HG02588 (cell line): ENCODE data around the gene CDC42EP1.
"Not testable (repeated sequence)": the region's sequence is repeated elsewhere in the genome, so short reads cannot be mapped to it uniquely, and the experiment has no call there.

Experiments
- ATAC-seq: cut with Tn5 transposase; IDR thresholded peaks from one replicate; pipeline ENCODE4 v1.9.1; 2021; ENCODE audit warnings: mild to moderate bottlenecking, moderate library complexity; ENCODE audit not compliant: unreplicated experiment

Gene CDC42EP1

DNA sequence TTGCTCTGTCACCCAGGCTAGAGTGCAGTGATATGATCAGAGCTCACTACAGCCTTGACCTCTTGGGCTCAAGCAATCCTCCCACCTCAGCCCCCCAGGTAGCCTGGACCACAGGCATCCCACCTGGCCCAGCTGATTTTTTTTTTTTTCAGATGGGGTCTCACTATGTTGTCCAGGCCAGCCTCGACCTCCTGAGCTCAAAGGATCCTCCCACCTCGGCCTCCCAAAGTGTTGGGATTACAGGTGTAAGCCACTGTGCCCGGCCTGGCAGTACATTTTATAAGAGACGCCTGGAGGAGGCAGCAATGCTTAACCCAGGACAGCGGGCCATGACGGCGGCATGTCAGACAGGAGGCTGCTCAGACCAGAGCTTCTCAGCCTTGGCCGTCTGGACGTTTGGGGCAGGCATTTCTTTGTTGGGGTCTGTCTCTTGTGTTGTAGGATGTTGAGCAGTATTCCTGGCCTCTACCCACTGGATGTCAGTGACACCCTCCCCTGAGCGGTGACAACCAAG lies 15.3 kb downstream of the CDC42EP1 start:
- no peak for ATAC-seq

- ATAC-seq = no peak
Observed at GRCh38 chr22:37578002-37578401, 17.7 kb downstream of the CDC42EP1 start.

GRCh38 chr22:37581504-37581903 lies 21.2 kb downstream of the CDC42EP1 start:
- ATAC-seq = no peak

- no peak for ATAC-seq
Observed at GRCh38 chr22:37582526-37582925, 22.2 kb downstream of the CDC42EP1 start.

- no peak for ATAC-seq
Observed at GRCh38 chr22:37588546-37589215, 28.4 kb downstream of the CDC42EP1 start.

DNA sequence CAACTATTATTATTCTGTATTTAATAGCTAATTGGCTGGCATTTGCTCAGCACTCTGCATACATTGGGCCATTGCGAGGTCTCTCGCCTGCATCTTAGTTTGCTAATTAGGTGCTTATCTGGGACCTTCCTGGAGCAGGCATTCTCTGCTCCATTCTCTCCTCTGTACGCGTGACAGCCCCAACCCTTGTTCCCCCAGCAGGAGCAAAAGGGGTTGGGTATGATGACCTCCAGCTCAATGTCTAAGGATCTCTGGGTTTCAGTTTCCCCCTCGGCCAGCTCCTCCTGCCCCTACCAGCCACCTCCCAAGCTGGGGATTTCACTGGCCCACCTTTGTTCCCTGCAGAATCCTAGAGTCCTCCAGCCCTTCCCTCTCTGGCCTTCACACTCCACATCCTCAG lies 29.4 kb downstream of the CDC42EP1 start:
- ATAC-seq = no peak

- ATAC-seq = not testable (repeated sequence)
Observed at GRCh38 chr22:37591081-37591480, 30.8 kb downstream of the CDC42EP1 start.

- no peak for ATAC-seq
Observed at GRCh38 chr22:37591823-37592404, 31.6 kb downstream of the CDC42EP1 start.

GRCh38 chr22:37594237-37594636 lies 34.0 kb downstream of the CDC42EP1 start:
- no peak for ATAC-seq

DNA sequence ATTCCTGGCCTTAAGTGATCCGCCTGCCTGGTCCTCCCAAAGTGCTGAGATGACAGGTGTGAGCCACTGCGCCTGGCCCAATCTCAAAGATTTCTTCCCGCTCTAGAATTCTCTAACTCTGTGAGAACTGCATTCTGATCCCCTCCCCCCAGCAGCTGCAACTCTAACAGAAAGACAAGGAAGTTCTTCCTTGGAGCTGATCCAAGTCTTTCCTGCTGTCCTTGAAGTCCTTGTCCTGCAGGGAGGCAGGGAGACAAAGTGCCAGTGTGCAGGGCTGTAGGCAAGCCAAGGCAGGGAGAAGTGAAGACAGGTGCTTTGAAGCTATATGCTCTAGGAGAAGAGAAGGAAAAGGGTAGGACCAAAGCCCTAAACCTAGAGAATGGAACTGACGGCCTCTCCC lies 38.9 kb downstream of the CDC42EP1 start:
- ATAC-seq = no peak

DNA sequence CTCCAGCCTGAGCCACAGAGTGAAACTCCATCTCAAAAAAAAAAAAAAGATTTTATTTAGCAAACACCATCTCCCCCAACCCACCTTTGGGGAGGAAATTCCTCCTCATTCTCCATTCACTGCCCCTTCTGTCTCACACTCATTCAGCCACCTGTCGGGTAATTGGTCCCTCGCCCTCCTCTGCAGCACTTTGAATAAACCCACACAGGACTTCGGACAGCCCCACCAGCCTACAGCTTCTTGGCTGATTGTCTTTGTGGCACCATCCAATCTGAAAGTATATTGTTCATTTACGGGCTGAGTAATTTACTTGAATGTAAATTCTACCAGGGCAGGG lies 40.9 kb downstream of the CDC42EP1 start:
- ATAC-seq = no peak

- ATAC-seq = no peak
Observed at GRCh38 chr22:37601540-37602442, 41.5 kb downstream of the CDC42EP1 start.

DNA sequence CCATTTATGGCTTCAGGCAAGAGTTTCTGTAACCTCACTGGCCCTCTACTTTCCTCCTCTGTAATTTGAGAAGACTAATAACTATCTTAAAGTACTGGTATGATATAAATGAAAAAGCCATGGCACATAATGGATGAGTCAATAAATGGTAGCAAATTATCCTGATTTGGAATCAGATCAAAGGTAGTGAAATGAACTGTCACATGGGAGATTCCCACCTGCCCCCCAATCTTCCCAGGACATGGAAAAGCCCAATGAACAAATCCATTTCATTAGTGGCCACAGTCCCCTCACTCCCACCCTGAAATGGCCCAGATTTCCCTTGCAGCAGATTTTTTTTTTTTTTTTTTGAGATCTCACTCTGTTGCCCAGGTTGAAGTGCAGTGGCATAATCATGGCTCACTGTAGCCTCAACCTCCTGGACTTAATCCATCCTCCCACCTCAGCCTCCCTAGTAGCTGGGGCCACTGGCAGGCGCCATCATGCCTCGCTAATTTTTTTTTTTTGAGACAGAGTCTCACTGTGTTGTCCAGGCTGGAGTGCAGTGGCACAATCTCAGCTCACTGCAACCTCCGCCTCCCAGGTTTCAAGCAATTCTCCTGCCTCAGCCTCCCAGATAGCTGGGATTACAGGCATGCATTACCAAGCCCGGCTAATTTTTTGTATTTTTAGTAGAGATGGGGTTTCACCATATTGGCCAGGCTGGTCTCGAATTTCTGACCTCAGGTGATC lies 42.4 kb downstream of the CDC42EP1 start:
- ATAC-seq = not testable (repeated sequence)

DNA sequence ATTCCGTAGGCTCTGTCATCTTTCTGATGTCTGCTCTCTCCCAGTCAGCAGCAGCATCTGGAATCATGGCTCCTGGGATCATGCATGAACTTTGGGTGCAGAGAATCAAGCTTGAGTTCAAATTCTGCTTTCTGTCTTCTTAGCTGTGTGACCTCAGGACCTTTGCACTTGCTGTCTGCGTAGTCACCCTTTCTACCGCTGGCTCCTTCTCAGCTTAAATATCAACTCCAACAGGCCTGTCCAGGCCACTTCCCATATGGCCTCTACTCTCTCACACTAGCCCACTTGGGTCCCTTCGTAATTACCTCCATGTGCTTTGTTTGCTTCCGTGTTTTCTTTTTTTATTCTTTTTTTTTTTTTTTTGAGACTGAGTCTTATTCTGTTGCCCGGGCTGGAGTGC lies 43.8 kb downstream of the CDC42EP1 start:
- no peak for ATAC-seq

DNA sequence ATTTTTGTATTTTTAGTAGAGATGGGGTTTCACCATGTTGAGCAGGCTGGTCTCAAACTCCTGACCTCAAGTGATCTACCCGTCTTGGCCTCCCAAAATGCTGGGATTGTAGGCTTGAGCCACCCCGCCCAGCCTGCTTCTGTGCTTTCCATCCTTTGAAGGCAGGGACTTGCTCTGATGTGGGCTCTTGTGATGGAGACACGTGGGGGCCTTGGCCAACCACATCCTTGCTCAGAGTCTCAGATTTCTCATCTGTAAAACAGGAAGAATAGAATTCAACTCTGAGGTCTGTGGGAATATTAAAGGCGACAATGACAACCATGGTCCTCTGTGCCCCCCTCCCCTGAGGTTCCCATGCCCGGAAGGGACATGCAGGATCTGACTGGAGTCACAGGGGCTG lies 44.6 kb downstream of the CDC42EP1 start:
- no peak for ATAC-seq

DNA sequence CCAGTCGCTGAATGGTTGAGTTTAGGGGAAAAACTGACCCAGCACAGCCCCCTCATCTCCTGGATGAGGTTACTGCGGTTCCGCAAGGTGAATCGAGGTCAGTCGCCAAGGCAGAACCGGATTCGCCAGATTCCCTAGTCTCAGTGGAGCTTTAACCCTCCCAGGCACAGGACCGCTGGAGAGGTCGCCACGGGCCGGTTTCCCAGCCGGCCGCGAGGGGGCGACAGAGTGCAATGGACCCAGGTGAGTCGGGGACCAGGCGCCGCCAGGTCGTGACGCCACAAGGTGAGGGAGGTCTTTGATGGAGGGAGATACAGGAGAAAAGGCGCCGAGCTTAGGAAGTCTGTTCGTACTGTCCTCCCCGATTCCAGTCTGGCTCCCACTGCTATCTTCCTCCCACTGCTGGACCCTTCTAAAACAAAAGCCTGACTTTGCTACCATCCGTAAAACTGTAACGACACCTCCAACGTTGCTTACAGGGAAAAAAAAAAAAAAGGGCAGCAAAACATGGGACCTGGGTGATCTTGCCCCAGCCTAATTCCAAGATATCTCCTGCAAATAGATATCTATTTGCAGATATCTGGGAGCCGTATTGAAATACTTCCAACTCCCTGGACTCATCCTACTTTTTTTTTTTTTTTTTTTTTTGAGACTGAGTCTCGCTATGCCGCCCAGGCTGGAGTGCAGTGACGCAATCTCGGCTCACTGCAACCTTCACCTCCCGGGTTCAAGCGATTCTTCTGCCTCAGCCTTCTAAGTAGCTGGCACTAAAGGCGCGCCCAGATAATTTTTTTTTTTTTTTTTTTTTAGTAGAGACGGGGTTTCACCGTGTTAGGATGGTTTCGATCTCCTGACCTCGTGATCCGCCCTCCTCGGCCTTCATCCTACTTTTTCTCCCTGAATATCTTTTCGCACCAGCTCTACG lies 47.0 kb downstream of the CDC42EP1 start:
- no peak for ATAC-seq

DNA sequence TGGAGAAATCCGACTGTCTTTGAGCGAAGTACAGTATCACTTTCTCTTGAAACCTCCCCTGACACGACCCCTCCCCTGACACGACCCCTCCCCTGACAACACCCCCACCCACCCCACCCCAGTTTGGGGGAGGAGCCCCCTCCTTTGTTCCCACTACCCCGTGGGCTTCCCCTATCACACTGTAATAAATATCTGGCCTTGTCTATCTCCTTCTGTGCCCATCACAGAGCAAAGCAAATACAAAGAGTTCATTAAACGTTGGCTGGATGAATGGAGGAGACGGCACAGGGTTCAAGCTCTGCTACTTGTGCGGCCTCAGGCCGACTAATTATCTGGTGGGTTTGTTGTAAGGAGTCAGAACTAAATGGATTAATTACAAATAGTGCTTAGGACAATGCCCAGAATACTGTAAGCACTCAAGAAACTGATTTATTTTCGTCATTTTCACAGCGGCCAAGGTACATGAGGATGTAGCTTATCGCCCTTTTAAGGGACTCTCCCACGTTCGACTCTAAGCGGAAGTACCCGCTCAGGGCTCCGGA lies 47.7 kb downstream of the CDC42EP1 start:
- ATAC-seq = no peak

- ATAC-seq = peak; percentile 74
Observed at GRCh38 chr22:37608477-37609239, 48.4 kb downstream of the CDC42EP1 start, which contains the start of gene GGA1. GGA1 (plus strand) TSS chr22:37608834; CDS start chr22:37608861, 27 bp downstream.
